Prostate gland (tissue), 2 donors: ENCODE results near the gene ZNF681. TPM values are rescaled to one million over a fixed set of nuclear protein-coding genes. Genes with fewer than 3 reads are reported as not detected.
A peak's percentile ranks its signal among the peaks of the same experiment; 100 is the strongest.
"Not testable (repeated sequence)": the region's sequence is repeated elsewhere in the genome, so short reads cannot be mapped to it uniquely, and the experiment has no call there.

Experiments used
- DNase-seq: peaks from one replicate; pipeline ENCODE4 v3.0.0-alpha.2; 2019; ENCODE audit warnings: low spot score
- H3K27ac ChIP-seq, 2 donors: fragments of 200-600 bp; sonication (generic); 2 replicates each; pipeline ENCODE4 v1.5.1; 2017 to 2019
- H3K27me3 ChIP-seq: fragments of 200-600 bp; sonication (generic); replicated peaks from 2 replicates; pipeline ENCODE4 v1.5.1; 2019; ENCODE audit not compliant: insufficient read depth
- H3K36me3 ChIP-seq, 2 donors: fragments of 200-600 bp; sonication (generic); 1 replicate in 1 of 2; 2 replicates in 1 of 2; pipeline versions ENCODE4 v1.5.1 to v1.8.1; 2017 to 2019
- H3K4me1 ChIP-seq: fragments of 200-600 bp; sonication (generic); replicated peaks from 2 replicates; pipeline ENCODE4 v1.5.1; 2019
- H3K4me3 ChIP-seq, 2 donors: fragments of 200-600 bp; sonication (generic); 2 replicates each; pipeline ENCODE4 v1.5.1; 2017 to 2019
- H3K9me3 ChIP-seq: fragments of 200-600 bp; sonication (generic); 2 replicates; pipeline ENCODE4 v1.5.1; 2017
- POLR2A ChIP-seq: fragments of 450-650 bp; IDR thresholded peaks from one replicate; pipeline ENCODE4 v1.6.1; 2016; ENCODE audit warnings: antibody characterized with exemption, mild to moderate bottlenecking
- POLR2AphosphoS5 ChIP-seq: sonication (generic); formaldehyde crosslinking; IDR thresholded peaks from one replicate; pipeline ENCODE4 v1.6.1; 2017; ENCODE audit warnings: antibody characterized with exemption
- WGBS: methylation state at CpG from one replicate; pipeline ENCODE4 v1.1.5; 2018; 5-methylcytosine and 5-hydroxymethylcytosine counted together
- intact Hi-C: fragments of 100-400 bp; cut with DNase I; formaldehyde crosslinking; loops from one replicate; pipeline ENCODE4 v1.14.2; 2022
- total RNA-seq, 2 donors: library from RNA; depleted of rRNA; stranded (reverse); fragments of >200 nt; gene quantifications; one replicate each; pipeline ENCODE4 v1.1.0, GENCODE V29; 2016
- TF ChIP-seq, protein P1 (sequence below), 4 experiments: fragments of 200-600 bp in 2 of 4; fragments of 450-650 bp in 2 of 4; sonication (generic) in 2 of 4; IDR thresholded peaks; 1 replicate in 3 of 4; 2 replicates in 1 of 4; pipeline ENCODE4 v1.5.1; 2016 to 2019; ENCODE audit warnings: antibody characterized with exemption in 4 of 4, mild to moderate bottlenecking in 2 of 4, moderate library complexity in 2 of 4

ZNF681 gene
- total RNA-seq, 2 donors from 2014 or later = 2.0 to 3.2 TPM

DNA sequence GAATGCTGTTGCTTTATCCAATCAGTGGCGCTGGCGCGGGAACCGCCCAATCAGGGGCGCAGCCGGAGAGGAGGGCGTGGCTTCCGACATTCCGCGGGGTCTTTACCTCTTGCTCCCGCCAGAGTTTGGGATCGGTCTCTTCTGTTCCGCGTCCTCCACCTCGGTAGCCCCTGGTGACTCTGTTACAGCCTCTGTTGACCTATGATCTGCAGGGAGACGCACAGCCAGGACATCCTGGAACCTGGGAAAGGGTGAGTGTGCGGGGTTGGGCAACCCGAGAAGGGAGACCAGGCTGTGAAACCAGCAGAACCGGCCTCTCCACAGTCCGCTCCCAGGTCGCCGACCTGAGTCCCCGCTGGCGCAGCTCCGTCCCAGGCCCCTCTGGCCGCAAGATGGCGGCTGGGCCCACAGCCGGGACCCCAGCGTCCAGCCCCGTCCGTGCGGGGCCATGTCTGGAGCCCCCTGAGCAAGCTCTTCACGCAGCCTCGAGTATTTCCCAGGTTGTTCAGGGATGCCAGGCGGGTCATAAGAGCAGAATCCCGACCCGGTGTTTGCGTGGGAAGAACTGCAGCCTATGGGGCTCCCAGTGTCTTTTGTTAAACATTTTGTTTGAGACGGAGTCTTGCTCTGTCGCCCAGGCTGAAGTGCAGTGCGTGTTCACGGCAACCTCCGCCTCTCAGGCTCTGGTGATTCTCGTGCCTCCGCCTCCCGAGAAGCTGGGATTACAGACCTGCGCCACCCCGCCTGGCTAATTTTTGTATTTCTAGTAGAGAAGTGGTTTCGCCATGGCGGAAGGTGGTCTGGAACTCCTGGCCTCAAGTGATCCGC lies 4.4 kb upstream of the ZNF681 start:
- peak overlapping the region; percentile 68 to 70 for H3K27ac ChIP-seq
- WGBS = 5% methylated on average over 50 of the region's 51 CpGs

DNA sequence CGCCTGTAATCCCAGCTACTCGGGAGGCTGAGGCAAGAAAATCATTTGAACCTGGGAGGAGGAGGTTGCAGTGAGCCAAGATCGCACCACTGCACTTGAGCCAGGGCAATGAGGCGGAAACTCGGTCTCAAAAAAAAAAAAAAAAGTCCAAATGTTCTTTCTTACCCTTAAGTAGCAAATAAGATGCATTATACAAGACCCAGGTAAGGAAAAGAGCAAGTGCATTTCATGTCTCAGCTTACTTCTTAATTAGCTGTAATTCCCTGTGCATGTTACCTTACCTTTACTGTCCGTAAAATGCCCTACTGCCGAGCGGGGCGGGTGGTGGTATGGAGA lies 3.8 kb upstream of the ZNF681 start:
- peak; percentile 61 for TF ChIP-seq POLR2AphosphoS5
- TF ChIP-seq, protein P1, sequence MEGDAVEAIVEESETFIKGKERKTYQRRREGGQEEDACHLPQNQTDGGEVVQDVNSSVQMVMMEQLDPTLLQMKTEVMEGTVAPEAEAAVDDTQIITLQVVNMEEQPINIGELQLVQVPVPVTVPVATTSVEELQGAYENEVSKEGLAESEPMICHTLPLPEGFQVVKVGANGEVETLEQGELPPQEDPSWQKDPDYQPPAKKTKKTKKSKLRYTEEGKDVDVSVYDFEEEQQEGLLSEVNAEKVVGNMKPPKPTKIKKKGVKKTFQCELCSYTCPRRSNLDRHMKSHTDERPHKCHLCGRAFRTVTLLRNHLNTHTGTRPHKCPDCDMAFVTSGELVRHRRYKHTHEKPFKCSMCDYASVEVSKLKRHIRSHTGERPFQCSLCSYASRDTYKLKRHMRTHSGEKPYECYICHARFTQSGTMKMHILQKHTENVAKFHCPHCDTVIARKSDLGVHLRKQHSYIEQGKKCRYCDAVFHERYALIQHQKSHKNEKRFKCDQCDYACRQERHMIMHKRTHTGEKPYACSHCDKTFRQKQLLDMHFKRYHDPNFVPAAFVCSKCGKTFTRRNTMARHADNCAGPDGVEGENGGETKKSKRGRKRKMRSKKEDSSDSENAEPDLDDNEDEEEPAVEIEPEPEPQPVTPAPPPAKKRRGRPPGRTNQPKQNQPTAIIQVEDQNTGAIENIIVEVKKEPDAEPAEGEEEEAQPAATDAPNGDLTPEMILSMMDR (IDR thresholded peaks at IDR 0.05) = no peak
- H3K4me3 ChIP-seq = peak overlapping the region; percentile 59 to 77
- 28% methylated on average over 9 of the region's 9 CpGs for WGBS
- no peaks in the 10 kb centered on the region for H3K9me3 ChIP-seq
- H3K36me3 ChIP-seq = no peaks in the 10 kb centered on the region
- peak overlapping the region in 1 of 2 donors; percentile 70 for H3K27ac ChIP-seq
- H3K4me1 ChIP-seq = no peaks in the 10 kb centered on the region
- no peaks in the 10 kb centered on the region for H3K27me3 ChIP-seq
- no peak for DNase-seq
- intact Hi-C loops = no loop called here

More for the DNA sequence above, 4.4 kb upstream of the ZNF681 start:
- no peaks in the 10 kb centered on the region for H3K9me3 ChIP-seq
- H3K4me1 ChIP-seq = no peaks in the 10 kb centered on the region
- H3K36me3 ChIP-seq = no peaks in the 10 kb centered on the region
- peak overlapping the region; percentile 59 to 77 for H3K4me3 ChIP-seq
- peak; percentile 48 for TF ChIP-seq POLR2A
- TF ChIP-seq, protein P1 (IDR thresholded peaks at IDR 0.05) = peak in 1 of 4 experiments; percentile 10
- no peak for TF ChIP-seq POLR2AphosphoS5
- DNase-seq = peak; percentile 89
- intact Hi-C loops = no loop called here
- no peaks in the 10 kb centered on the region for H3K27me3 ChIP-seq

DNA sequence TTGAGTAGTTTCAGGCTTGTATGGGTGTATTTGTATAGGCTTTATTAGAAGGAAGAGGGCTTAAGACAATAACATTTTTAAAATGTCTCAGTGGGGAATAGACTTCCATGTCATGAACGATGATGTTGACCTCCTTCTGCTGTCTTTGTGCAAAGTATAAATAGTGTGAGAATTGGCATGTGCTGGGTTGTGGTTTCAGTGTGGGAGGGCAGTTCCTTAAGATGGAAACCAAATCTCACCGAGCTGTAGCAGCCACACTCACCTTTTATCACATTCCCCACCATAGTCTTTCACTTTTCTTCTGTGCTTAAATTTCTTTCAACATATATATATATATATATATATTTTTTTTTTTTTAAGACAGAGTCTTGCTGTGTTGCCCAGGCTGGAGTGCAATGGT lies 1.6 kb upstream of the ZNF681 start:
- H3K27ac ChIP-seq, H3K4me3 ChIP-seq, intact Hi-C loops, H3K36me3 ChIP-seq, DNase-seq, H3K9me3 ChIP-seq, H3K27me3 ChIP-seq, H3K4me1 ChIP-seq: not testable (repeated sequence)
- WGBS = 80% methylated on average over 2 of the region's 2 CpGs

DNA sequence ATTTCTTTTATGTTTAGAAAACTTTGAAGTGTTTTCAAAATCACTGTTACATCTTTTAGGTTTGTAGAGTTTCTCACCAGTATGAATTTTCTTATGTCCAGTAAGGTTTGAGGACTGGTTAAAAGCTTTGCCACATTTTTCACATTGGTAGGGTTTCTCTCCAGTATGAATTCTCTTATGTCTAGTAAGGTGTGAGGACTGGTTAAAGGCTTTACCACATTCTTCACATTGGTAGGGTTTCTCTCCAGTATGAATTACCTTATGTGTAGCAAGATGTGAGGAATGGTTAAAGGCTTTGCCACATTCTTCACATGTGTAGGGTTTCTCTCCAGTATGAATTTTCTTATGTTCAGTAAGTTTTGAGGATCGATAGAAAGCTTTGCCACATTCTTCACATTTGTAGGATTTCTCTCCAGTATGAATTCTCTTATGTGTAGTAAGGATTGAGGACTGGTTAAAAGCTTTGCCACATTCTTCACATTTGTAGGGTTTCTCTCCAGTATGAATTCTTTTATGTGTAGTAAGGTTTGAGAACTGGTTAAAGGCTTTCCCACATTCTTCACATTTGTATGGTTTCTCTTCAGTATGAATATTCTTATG lies 15.0 kb downstream of the ZNF681 start:
- H3K4me1 ChIP-seq, intact Hi-C loops, H3K27ac ChIP-seq, H3K36me3 ChIP-seq, H3K9me3 ChIP-seq, DNase-seq, H3K27me3 ChIP-seq, H3K4me3 ChIP-seq: not testable (repeated sequence)
- WGBS = 97% methylated on average over 1 of the region's 1 CpG

DNA sequence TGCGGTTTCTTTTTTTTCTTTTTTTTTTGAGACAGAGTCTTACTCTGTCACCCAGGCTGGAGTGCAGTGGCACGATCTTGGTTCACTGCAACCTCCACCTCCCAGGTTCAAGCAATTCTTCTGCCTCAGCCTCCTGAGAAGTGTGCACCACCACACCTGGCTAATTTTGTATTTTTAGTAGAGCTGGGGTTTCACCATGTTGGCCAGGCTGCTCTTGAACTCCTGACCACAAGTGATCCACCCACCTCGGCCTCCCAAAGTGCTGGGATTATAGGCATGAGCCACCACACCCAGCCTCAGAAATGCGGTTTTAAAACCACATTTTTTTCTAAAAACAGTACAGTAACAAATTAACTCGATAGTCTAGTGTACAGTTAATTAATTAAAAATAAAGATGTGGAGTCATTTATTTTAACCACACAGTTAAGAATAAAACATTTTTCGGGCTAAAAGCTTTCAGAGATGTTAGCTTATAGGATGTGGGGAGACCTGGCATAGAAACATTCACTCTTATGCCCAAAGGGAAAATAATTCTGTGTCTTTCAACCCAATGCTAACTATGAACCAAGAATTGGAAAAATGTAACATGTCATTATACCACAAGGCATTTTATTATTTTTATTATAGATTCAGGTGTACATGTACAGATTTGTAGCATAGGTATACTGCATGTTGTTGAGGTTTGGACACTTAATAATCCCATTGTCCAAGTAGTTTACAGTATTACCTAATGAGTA lies 27.8 kb downstream of the ZNF681 start:
- DNase-seq, H3K27me3 ChIP-seq, H3K27ac ChIP-seq, H3K4me1 ChIP-seq, H3K9me3 ChIP-seq, intact Hi-C loops, H3K36me3 ChIP-seq, H3K4me3 ChIP-seq: not testable (repeated sequence)
- WGBS = 87% methylated on average over 6 of the region's 6 CpGs

DNA sequence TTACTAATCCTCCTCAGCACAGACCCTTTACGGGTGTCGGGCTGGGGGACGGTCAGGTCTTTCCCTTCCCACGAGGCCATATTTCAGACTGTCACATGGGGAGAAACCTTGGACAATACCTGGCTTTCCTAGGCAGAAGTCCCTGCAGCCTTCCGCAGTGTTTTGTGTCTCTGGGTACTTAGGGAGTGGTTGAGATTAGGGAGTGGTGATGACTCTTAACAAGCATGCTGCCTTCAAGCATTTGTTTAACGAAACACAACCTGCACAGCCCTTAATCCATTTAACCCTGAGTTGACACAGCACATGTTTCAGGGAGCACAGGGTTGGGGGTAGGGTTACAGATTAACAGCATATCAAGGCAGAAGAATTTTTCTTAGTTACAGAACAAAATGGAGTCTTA lies 34.5 kb downstream of the ZNF681 start:
- WGBS = 10% methylated on average over 6 of the region's 6 CpGs
- intact Hi-C loops, H3K27ac ChIP-seq, H3K4me1 ChIP-seq, H3K36me3 ChIP-seq, DNase-seq, H3K4me3 ChIP-seq, H3K27me3 ChIP-seq, H3K9me3 ChIP-seq: not testable (repeated sequence)
